Omental fat pad (tissue), 4 donors: ENCODE measurements around the gene KSR2. TPM values are rescaled to one million over a fixed set of nuclear protein-coding genes. Genes with fewer than 3 reads are reported as not detected.

Experiments used
- ATAC-seq: fragments of 150-250 bp; one replicate; pipeline ENCODE4 v1.9.1; 2016; ENCODE audit warnings: mild to moderate bottlenecking, moderate library complexity; ENCODE audit not compliant: low FRiP score
- DNase-seq: peaks from one replicate; pipeline ENCODE4 v3.0.0-alpha.2; 2019; ENCODE audit warnings: low spot score
- total RNA-seq, 4 donors: library from RNA; depleted of rRNA; stranded (reverse); fragments of >200 nt; gene quantifications; one replicate each; pipeline ENCODE4 v1.1.0, GENCODE V29; 2016
- TF ChIP-seq, protein P1 (sequence below), 3 donors: fragments of 450-650 bp; IDR thresholded peaks; one replicate each; pipeline ENCODE4 v1.5.1; 2016 to 2017; ENCODE audit warnings: antibody characterized with exemption in 3 of 3, mild to moderate bottlenecking in 3 of 3, moderate library complexity in 2 of 3

The KSR2 gene
- total RNA-seq, 4 donors from 2014 or later, result under 0.01 to 0.16 (median under 0.01) TPM; not detected in 1

DNA sequence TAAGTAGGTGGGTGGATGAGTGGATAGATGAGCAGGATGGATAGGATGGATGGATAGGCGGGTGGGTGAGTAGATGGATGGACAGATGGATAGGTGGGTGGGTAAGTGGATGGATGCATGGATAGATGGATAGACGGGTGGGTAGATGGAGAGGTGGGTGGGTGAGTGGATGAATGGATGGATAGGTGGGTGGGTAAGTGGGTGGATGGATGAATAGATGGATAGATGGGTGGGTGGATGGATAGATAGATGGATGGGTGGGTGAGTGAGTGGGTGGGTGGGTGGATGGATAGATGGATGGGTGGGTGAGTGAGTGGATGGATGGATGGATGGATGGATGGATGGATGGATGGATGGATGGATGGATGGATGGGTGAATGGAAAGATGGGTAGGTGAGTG is 385.7 kb downstream of the KSR2 start:
- no peak for ATAC-seq
- no peak for DNase-seq
- TF ChIP-seq, protein P1, sequence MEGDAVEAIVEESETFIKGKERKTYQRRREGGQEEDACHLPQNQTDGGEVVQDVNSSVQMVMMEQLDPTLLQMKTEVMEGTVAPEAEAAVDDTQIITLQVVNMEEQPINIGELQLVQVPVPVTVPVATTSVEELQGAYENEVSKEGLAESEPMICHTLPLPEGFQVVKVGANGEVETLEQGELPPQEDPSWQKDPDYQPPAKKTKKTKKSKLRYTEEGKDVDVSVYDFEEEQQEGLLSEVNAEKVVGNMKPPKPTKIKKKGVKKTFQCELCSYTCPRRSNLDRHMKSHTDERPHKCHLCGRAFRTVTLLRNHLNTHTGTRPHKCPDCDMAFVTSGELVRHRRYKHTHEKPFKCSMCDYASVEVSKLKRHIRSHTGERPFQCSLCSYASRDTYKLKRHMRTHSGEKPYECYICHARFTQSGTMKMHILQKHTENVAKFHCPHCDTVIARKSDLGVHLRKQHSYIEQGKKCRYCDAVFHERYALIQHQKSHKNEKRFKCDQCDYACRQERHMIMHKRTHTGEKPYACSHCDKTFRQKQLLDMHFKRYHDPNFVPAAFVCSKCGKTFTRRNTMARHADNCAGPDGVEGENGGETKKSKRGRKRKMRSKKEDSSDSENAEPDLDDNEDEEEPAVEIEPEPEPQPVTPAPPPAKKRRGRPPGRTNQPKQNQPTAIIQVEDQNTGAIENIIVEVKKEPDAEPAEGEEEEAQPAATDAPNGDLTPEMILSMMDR (IDR thresholded peaks at IDR 0.05), result no peak

DNA sequence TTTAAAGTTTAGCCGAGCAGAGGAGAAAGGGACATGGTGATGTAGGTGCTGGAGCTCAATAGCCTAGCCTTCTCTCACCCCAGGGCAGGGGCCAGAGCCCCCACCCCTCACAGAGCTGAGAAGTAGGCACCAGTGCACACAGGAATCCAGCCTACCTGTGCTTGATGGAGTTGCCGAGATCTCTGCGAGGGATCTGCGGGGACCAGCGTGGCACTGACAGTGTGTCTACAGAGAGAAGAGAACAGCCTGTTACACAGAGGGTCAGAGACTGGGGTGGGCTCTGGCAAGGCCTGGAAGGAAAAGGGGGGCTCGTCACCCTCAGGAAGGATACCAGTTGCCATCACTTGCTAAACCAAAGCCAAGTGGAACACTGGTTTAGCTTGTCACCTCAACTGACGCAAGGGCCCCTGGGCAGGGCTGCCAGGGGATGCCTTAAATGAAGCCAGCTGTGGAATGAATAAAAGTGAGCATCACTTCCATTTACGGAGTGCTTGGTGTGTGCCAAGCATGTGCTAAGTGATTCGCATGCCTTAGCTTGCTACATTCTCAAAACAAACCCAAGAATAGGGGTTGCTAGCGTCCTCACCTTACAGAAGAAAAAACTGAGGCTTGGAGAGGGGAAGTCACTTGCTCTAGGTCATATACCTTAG is 386.5 kb downstream of the KSR2 start:
- TF ChIP-seq, protein P1 (IDR thresholded peaks at IDR 0.05), result no peak

DNA sequence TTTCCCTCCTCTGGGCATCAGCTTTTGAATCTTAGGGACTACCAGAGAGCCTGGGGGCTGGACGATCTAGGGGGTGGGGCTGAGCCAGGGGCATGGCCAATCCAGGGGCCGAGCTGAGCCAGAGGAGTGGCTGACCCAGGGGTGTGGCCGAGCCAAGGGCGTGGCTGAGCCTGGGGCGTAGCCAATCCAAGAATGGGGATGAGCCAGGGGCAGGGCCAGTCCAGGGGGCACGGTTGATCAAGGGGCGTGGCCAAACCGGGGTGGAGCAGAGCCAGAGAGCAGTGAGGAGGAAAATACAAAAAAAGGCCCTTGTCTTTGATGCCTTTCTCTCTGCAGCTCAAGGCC is 388.1 kb downstream of the KSR2 start:
- ATAC-seq (no peak), DNase-seq (no peak)

More for the DNA sequence above, 386.5 kb downstream of the KSR2 start:
- ATAC-seq (no peak), DNase-seq (no peak)

DNA sequence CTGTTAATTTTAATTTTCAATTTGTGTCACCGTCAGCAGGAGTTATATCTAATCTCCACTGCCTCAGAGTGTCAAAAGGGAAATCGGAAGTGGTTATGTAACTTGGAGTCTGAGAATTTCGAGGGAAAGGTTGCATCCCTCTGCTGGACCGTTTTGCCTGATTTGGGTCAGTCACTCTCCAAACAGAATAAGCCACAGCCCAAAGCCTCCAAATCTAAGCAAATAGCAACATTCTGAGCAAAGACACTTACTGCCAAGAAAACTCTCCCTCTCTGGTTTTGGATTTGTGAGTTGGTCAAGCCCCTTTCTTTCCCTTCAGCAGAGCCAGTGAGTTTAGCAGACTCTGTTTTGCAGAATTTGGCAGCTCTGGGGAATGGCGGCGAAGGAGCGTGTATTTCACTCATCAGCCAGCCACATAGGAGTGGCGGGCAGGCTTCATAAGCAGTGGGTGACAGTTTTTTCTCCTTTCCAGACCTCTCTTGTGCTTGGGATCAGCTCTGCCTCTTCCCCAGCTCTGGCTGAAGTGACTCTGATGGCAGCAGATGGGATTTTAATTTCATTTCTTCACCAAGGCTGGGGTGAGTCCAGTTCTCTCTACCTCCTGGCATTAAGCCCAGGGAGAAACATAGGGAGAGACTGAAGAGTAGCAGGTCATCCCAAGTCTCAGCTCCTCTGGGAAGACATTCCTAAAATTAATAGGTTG is 388.6 kb downstream of the KSR2 start:
- DNase-seq, result no peak
- no peak for ATAC-seq
- TF ChIP-seq, protein P1 (IDR thresholded peaks at IDR 0.05), result no peak

More for the DNA sequence above, 388.1 kb downstream of the KSR2 start:
- TF ChIP-seq, protein P1 (IDR thresholded peaks at IDR 0.05), result no peak

DNA sequence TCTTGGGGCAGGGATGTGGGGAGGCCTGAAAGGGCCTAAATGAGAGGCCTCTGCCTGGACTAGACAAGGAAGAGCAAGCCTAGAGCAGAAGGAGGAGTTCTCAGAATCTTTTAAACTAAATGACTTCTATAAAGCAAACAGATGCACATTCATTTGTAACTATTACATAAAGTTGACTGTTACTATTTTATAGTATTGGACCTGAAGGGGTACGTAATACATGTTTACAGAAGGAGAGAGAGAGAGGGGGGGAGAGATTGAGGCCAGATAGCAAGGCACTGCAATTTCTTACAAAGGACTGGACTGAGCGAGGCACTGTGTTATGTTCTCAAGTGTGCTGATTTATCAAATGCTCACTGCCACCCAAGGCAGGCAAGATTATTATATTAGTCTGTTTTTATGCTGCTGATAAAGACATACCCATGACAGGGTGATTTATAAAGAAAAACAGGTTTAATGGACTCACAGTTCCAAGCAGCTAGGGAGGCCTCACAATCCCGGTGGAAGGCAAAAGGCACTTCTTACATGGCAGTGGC is 391.6 kb downstream of the KSR2 start:
- ATAC-seq (no peak), DNase-seq (no peak)
- TF ChIP-seq, protein P1 (IDR thresholded peaks at IDR 0.05), result no peak

DNA sequence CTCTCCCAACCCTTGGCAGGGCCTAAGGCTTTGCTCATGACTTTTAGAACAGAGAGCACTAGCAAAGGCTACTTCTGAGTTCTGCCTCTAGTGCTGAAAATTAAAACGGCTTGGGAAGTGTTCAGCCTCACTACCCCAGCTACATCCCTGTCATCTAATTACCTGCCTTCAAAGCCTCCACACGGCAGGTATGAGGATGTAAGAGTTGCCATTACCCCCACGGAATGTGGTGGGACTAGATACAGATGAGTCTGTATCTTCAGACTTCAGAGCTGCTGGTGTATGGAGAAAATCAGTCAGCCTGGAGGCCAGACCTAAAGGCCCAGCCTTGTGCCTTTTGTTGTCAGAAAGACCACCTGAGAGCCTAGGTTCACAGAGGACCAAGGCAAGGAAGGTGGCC is 392.7 kb downstream of the KSR2 start:
- TF ChIP-seq, protein P1 (IDR thresholded peaks at IDR 0.05), result no peak
- no peak for DNase-seq
- no peak for ATAC-seq
